ENCODE data around the gene CIB2.

CIB2 gene

DNA sequence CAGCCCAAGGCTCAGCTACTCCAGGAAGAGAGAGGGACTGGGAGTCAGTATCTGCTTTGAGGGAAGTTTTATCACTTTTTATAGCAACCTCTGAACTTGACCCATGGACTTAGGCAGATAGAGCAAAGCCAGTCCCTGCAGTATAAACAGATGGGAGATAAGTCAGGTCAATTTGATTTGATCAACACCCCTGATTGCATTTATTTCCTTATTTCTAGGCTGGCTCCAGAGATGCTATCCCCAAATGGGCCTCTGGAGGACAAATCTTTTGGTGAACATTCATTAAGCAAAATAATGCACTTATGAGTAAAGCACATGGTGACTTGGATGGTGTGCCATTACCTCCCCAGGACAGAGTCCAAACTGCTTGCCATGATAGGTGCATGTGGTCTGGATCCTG is 9.0 kb upstream of the CIB2 start:
- H3K4me1 ChIP-seq (ENCODE audit: control insufficient read depth, low read length), result no peaks in the 10 kb centered on the region
- no peaks in the 10 kb centered on the region for H3K79me2 ChIP-seq (ENCODE audit: control insufficient read depth, low read length)
- no peaks in the 10 kb centered on the region for H3K9me3 ChIP-seq (ENCODE audit: control insufficient read depth, insufficient read depth, low read length)
- H3K27ac ChIP-seq (ENCODE audit: low read depth, low read length), result no peak overlapping the region
- TF ChIP-seq EZH2phosphoT487 (IDR thresholded peaks at IDR 0.05; ENCODE audit: borderline replicate concordance, low read length), result no peak
- TF ChIP-seq, protein P1, sequence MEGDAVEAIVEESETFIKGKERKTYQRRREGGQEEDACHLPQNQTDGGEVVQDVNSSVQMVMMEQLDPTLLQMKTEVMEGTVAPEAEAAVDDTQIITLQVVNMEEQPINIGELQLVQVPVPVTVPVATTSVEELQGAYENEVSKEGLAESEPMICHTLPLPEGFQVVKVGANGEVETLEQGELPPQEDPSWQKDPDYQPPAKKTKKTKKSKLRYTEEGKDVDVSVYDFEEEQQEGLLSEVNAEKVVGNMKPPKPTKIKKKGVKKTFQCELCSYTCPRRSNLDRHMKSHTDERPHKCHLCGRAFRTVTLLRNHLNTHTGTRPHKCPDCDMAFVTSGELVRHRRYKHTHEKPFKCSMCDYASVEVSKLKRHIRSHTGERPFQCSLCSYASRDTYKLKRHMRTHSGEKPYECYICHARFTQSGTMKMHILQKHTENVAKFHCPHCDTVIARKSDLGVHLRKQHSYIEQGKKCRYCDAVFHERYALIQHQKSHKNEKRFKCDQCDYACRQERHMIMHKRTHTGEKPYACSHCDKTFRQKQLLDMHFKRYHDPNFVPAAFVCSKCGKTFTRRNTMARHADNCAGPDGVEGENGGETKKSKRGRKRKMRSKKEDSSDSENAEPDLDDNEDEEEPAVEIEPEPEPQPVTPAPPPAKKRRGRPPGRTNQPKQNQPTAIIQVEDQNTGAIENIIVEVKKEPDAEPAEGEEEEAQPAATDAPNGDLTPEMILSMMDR (IDR thresholded peaks at IDR 0.05; ENCODE audit: low read depth, low read length, poor library complexity, severe bottlenecking), result no peak
- no peaks in the 10 kb centered on the region for H3K9me2 ChIP-seq (replicated peaks; ENCODE audit: control insufficient read depth, low read length)
- no peaks in the 10 kb centered on the region for H3K36me3 ChIP-seq (ENCODE audit: control insufficient read depth, low read length)
- H3K4me3 ChIP-seq (ENCODE audit: low read length), result no peak overlapping the region
- H4K20me1 ChIP-seq (ENCODE audit: control insufficient read depth, insufficient read depth, low read depth, low read length), result no peaks in the 10 kb centered on the region
- H3K4me2 ChIP-seq (ENCODE audit: low read length), result no peak overlapping the region
- no peaks in the 10 kb centered on the region for H3F3A ChIP-seq (ENCODE audit: control insufficient read depth, insufficient read depth)
- 0 out of 2 replicates have a peak, but pooled peaks cover 5% of the 10 kb centered on the region for H3K27me3 ChIP-seq (ENCODE audit: control insufficient read depth, low read length)

DNA sequence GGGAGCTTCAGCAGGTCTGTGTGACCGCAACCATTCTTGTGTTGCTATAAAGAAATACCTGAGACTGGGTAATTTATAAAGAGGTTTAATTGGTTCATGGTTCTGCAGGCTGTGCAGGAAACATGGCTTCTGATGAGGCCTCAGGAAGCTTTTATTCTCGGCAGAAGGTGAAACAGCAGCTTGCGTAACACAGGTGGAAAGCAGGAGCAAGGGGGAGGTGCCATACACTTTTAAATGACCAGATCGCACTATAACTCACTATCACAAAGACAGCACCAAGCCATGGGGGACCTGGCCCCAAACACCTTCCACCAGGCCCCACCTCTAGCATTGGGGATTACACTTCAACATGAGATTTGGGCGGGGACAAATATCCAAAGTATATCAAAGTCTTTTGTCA is 8.3 kb upstream of the CIB2 start:
- H3K27me3 ChIP-seq (ENCODE audit: control insufficient read depth, low read length), result 0 out of 2 replicates have a peak, but pooled peaks cover 5% of the 10 kb centered on the region
- no peaks in the 10 kb centered on the region for H3K4me1 ChIP-seq (ENCODE audit: control insufficient read depth, low read length)
- H3K36me3 ChIP-seq (ENCODE audit: control insufficient read depth, low read length), result no peaks in the 10 kb centered on the region
- no peak overlapping the region for H3K27ac ChIP-seq (ENCODE audit: low read depth, low read length)
- H3K4me2 ChIP-seq (ENCODE audit: low read length), result no peak overlapping the region
- H3K9me2 ChIP-seq (replicated peaks; ENCODE audit: control insufficient read depth, low read length), result no peaks in the 10 kb centered on the region
- H3K4me3 ChIP-seq (ENCODE audit: low read length), result no peak overlapping the region
- H3K9me3 ChIP-seq (ENCODE audit: control insufficient read depth, insufficient read depth, low read length), result no peaks in the 10 kb centered on the region
- H3K79me2 ChIP-seq (ENCODE audit: control insufficient read depth, low read length), result no peaks in the 10 kb centered on the region
- H3F3A ChIP-seq (ENCODE audit: control insufficient read depth, insufficient read depth), result no peaks in the 10 kb centered on the region
- no peak for TF ChIP-seq EZH2phosphoT487 (IDR thresholded peaks at IDR 0.05; ENCODE audit: borderline replicate concordance, low read length)
- TF ChIP-seq, protein P1 (IDR thresholded peaks at IDR 0.05; ENCODE audit: low read depth, low read length, poor library complexity, severe bottlenecking), result no peak
- no peaks in the 10 kb centered on the region for H4K20me1 ChIP-seq (ENCODE audit: control insufficient read depth, insufficient read depth, low read depth, low read length)

DNA sequence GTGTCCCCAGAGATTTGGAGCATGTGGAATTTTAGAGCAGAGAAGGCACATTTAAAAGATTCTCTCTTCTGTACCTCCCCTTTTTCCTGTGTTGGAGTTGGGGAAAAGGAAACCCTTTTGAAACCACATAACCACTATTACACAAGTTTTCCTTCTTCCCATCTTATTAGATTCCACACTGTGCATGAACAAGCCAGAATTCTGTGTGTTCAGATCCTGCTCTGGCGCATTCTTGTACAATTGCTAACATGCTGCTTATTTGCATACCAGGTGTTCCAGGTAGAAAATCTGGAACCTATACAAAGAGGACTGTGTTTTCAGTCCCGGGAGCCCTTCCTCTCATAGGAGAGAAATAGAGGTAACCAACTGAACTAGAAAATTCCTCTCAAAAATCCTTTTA is 2.6 kb upstream of the CIB2 start:
- Histone ChIP-seq H3K36me3 (ENCODE audit: control insufficient read depth, low read length) (no peaks in the 10 kb centered on the region), H3K27ac (ENCODE audit: low read depth, low read length) (no peak overlapping the region), H4K20me1 (ENCODE audit: control insufficient read depth, insufficient read depth, low read depth, low read length) (no peaks in the 10 kb centered on the region), H3K79me2 (ENCODE audit: control insufficient read depth, low read length) (no peaks in the 10 kb centered on the region), H3K27me3 (ENCODE audit: control insufficient read depth, low read length) (0 out of 2 replicates have a peak, but pooled peaks cover 9% of the 10 kb centered on the region), H3K4me1 (ENCODE audit: control insufficient read depth, low read length) (peaks cover 14% of the 10 kb centered on the region), H3F3A (ENCODE audit: control insufficient read depth, insufficient read depth) (peaks cover 7% of the 10 kb centered on the region), H3K4me3 (ENCODE audit: low read length) (no peak overlapping the region), H3K9me2 (replicated peaks; ENCODE audit: control insufficient read depth, low read length) (no peaks in the 10 kb centered on the region), H3K4me2 (ENCODE audit: low read length) (no peak overlapping the region), H3K9me3 (ENCODE audit: control insufficient read depth, insufficient read depth, low read length) (no peaks in the 10 kb centered on the region)
- TF ChIP-seq, protein P1 (IDR thresholded peaks at IDR 0.05; ENCODE audit: low read depth, low read length, poor library complexity, severe bottlenecking), result no peak
- no peak for TF ChIP-seq EZH2phosphoT487 (IDR thresholded peaks at IDR 0.05; ENCODE audit: borderline replicate concordance, low read length)

All from DOHH2 (cell line).